Left ventricle myocardium inferior (tissue), 1 donor: Measurements from ENCODE around the gene TEAD2. TPM values are rescaled to one million over a fixed set of nuclear protein-coding genes. Genes with fewer than 3 reads are reported as not detected.

Experiments used
- DNase-seq: peaks from one replicate; pipeline ENCODE4 v3.0.0-alpha.2; 2020
- H3K27ac ChIP-seq: fragments of 200-600 bp; replicated peaks from 2 replicates; pipeline ENCODE4 v1.8.0; 2021
- H3K27me3 ChIP-seq: fragments of 200-600 bp; 2 replicates; pipeline ENCODE4 v1.8.0; 2021; ENCODE audit warnings: low read depth
- H3K36me3 ChIP-seq: fragments of 200-600 bp; 2 replicates; pipeline ENCODE4 v1.8.0; 2021
- H3K4me1 ChIP-seq: fragments of 200-600 bp; 2 replicates; pipeline ENCODE4 v1.8.0; 2021
- H3K4me3 ChIP-seq: fragments of 200-600 bp; 2 replicates; pipeline ENCODE4 v1.8.0; 2021; ENCODE audit warnings: mild to moderate bottlenecking, moderate library complexity
- H3K9me3 ChIP-seq: fragments of 200-600 bp; replicated peaks from 2 replicates; pipeline ENCODE4 v1.8.0; 2021
- CTCF ChIP-seq: fragments of 200-600 bp; IDR thresholded peaks from 2 replicates; pipeline ENCODE4 v1.8.0; 2021; ENCODE audit warnings: antibody characterized with exemption, mild to moderate bottlenecking, borderline replicate concordance
- intact Hi-C: fragments of 100-400 bp; cut with micrococcal nuclease; formaldehyde crosslinking; loops from one replicate; pipeline ENCODE4 v1.11.0; 2022
- total RNA-seq: library from RNA; stranded (reverse); fragmentation: NEBNext Ultra II Directional; extraction: Animal tissue kit (Norgen Biotek cat#: 25700); gene quantifications from one replicate; pipeline ENCODE4 v1.2.1, GENCODE V29; 2021
- donor health status: DM: no; HTN: yes; CAD: no; lungs with severe emphysema.

TEAD2 gene
- total RNA-seq, 1 donor from 2014 or later = 44.1 TPM

DNA sequence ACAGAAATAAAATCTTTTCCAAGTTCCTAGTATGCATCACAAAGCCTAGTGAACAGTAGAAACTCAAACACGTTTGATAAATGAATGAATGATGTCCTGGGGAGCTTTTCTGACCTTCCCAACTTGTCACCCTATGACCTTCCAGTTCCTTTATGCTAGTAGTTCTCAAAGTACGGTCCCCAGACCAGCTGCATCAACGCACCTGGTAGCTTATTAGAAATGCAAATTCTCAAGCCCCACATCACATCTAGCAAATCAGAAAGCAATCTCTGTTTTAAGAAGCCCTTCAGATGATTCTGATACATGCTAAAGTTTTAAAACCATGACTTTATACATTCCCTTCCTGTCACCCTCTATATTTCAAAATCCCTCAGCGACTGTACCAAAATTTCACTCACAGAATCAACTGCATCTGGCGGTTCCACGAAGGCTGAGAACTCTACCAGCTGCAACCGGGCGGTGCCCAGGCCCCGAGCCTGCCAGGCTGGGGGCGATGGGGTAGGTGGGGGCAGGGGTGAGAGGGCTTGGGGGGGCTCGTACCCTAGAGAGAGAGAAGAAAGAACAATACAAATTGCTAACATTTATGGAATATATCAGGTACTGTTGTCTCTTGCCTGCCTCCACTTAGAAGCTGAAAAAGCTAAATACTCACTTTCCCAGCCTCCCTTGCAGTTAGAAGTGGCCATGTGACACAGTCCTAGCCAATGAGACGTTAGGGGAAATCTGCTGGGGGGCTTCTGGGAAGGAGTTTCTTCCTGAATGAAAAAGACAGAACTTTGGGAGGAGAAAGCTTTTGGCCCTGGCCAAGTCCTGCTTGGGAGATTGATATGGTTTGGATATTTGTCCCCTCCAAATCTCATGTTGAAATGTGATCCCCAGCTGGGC lies 13.7 kb downstream of the TEAD2 start:
- H3K4me3 ChIP-seq = no peak overlapping the region
- H3K27me3 ChIP-seq = no peaks in the 10 kb centered on the region
- DNase-seq = no peak
- H3K9me3 ChIP-seq = no peaks in the 10 kb centered on the region
- H3K36me3 ChIP-seq = peaks cover 99% of the 10 kb centered on the region
- H3K4me1 ChIP-seq = no peaks in the 10 kb centered on the region
- intact Hi-C loops = no loop called here
- no peak for TF ChIP-seq CTCF
- H3K27ac ChIP-seq = no peak overlapping the region

- no peak for DNase-seq
- no peaks in the 10 kb centered on the region for H3K9me3 ChIP-seq
- H3K27ac ChIP-seq = no peak overlapping the region
- peaks cover 100% of the 10 kb centered on the region for H3K36me3 ChIP-seq
- intact Hi-C loops = no loop called here
- no peaks in the 10 kb centered on the region for H3K27me3 ChIP-seq
- H3K4me1 ChIP-seq = no peaks in the 10 kb centered on the region
- no peak for TF ChIP-seq CTCF
- H3K4me3 ChIP-seq = no peak overlapping the region
These were observed 14.4 kb downstream of the TEAD2 start for GRCh38 chr19:49347835-49348234.

DNA sequence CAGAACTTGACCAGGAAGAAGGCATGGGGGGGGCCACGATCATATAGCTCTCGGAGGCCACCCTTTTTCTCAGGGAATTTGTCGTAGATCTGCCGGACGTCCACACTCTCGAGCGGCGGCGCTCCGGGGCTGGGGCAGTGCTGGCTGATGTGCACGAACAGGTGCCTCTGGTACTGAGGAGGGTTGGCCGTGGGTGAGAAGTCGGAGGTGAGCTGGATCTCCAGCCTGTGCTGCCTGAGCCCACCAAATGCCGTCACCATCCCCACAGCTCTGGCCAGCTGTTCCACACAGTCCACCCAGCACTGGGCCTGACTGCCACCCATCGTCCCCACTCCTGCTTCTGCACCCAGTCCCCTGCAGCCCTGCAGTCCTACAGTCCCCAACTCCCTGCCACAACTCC lies 15.0 kb downstream of the TEAD2 start:
- H3K4me1 ChIP-seq = no peaks in the 10 kb centered on the region
- no peak overlapping the region for H3K4me3 ChIP-seq
- DNase-seq = no peak
- TF ChIP-seq CTCF = no peak
- peaks cover 100% of the 10 kb centered on the region for H3K36me3 ChIP-seq
- no peaks in the 10 kb centered on the region for H3K27me3 ChIP-seq
- no peak overlapping the region for H3K27ac ChIP-seq
- no peaks in the 10 kb centered on the region for H3K9me3 ChIP-seq
- intact Hi-C loops = no loop called here

DNA sequence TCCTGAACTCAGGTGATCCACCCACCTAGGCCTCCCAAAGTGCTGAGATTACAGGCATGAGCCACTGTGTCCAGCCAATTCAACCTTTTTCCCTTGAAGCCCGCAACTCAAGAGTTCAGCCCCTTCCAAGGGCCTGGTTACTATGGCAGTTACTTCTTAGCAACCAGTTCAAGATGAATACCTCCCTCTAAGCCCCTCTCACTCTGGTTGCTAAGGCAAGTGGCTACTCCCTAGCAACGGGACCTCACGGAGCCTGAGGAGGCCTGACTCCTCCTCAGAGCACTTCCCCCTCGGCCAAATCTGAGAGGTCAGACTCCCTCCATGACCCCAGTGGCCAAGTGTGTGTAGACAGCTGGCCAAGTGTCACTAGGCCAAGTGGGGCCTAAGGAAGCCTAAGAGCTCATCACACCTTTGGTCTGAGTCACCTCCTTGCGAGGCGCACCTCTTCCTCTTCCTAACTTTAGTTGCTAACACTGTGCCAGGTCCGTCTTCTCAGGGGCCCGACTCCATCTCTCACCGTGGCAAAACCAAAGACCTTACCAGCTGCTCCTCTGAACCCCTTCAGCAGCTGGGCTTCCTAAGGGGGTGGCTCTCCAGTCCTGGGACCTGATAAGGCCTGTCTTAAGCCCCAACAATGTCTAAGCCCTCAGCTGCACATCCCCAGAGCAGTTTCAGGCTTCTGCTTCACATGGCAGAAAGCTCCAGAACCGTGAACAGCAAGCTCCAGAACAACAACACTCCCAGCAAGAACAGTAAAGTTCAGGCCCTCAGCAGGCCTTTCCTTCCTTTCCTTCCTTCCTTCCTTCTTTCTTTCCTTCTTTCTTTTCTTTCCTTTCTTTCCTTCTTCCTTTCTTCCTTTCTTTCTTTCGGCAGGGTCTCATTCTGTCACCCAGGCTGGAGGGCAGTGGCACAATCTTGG lies 17.5 kb downstream of the TEAD2 start:
- no peak overlapping the region for H3K4me3 ChIP-seq
- peaks cover 90% of the 10 kb centered on the region for H3K36me3 ChIP-seq
- DNase-seq = no peak
- H3K27me3 ChIP-seq = no peaks in the 10 kb centered on the region
- no peak overlapping the region for H3K27ac ChIP-seq
- H3K4me1 ChIP-seq = peaks cover 16% of the 10 kb centered on the region
- intact Hi-C loops = no loop called here
- H3K9me3 ChIP-seq = no peaks in the 10 kb centered on the region
- no peak for TF ChIP-seq CTCF

DNA sequence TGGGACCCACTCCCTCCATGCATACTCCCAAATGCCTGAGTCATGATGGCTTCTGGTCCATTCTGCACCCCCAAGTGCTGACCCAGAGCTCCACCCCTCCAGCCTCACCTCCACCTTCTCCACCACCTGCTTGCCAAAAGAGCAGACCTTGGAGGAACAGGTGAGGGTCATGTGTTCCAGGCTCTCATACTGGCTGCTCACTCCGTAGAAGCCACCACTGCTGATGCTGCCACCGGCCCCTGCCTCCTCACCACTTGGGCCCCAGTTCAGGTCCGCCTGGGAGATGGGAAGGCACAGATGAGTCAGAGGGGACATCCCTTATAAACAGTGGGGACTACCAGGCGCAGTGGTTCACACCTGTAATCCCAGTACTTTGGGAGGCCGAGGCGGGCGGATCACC lies 19.1 kb downstream of the TEAD2 start:
- H3K27ac ChIP-seq = no peak overlapping the region
- intact Hi-C loops = no loop called here
- no peak overlapping the region for H3K4me3 ChIP-seq
- H3K4me1 ChIP-seq = peaks cover 29% of the 10 kb centered on the region
- H3K36me3 ChIP-seq = peaks cover 74% of the 10 kb centered on the region
- no peak for TF ChIP-seq CTCF
- DNase-seq = no peak
- H3K27me3 ChIP-seq = no peaks in the 10 kb centered on the region
- H3K9me3 ChIP-seq = no peaks in the 10 kb centered on the region
